ENCODE results near the gene SMARCD3. TPM values are rescaled to one million over a fixed set of nuclear protein-coding genes. Genes with fewer than 3 reads are reported as not detected.

The SMARCD3 gene
- total RNA-seq, 4 donors from 2014 or later, result 21.3 to 80.7 (median 43.3) TPM

- H3K4me1 ChIP-seq, result peaks cover 0 to 14% of the 10 kb centered on the region in 2 donors
- no peak for TF ChIP-seq POLR2A (IDR thresholded peaks at IDR 0.05)
- no peak for TF ChIP-seq CTCF (IDR thresholded peaks at IDR 0.05)
- intact Hi-C loops (cut with DNase I; ENCODE audit: low total_unique reads), result loop anchor here (10.0 kb wide), 1 partner anchor 63 kb away; no protein-coding TSS in a partner anchor
- DNase-seq, result no peak
- H3K4me3 ChIP-seq, result no peak overlapping the region
- H3K9me3 ChIP-seq, result no peaks in the 10 kb centered on the region
- H3K27me3 ChIP-seq, result no peaks in the 10 kb centered on the region
- H3K36me3 ChIP-seq, result no peaks in the 10 kb centered on the region
- H3K27ac ChIP-seq, result no peak overlapping the region
These were observed 6.8 kb downstream of the SMARCD3 start for GRCh38 chr7:151241755-151242096.

- no peak for DNase-seq
- Histone ChIP-seq H3K4me1 (peaks cover 0 to 13% of the 10 kb centered on the region in 2 donors), H3K9me3 (no peaks in the 10 kb centered on the region), H3K27me3 (no peaks in the 10 kb centered on the region), H3K27ac (no peak overlapping the region), H3K36me3 (no peaks in the 10 kb centered on the region), H3K4me3 (no peak overlapping the region)
- TF ChIP-seq POLR2A (IDR thresholded peaks at IDR 0.05) (no peak), CTCF (IDR thresholded peaks at IDR 0.05) (no peak)
- intact Hi-C loops (cut with DNase I; ENCODE audit: low total_unique reads), result loop anchor here (10.0 kb wide), 1 partner anchor 64 kb away; no protein-coding TSS in a partner anchor
These were observed 7.3 kb downstream of the SMARCD3 start for GRCh38 chr7:151240942-151241754.

- no peaks in the 10 kb centered on the region for H3K27me3 ChIP-seq
- H3K4me3 ChIP-seq, result no peak overlapping the region
- intact Hi-C loops (cut with DNase I; ENCODE audit: low total_unique reads), result loop anchor here (10.0 kb wide), 1 partner anchor 64 kb away; no protein-coding TSS in a partner anchor
- no peak for DNase-seq
- TF ChIP-seq CTCF (IDR thresholded peaks at IDR 0.05) (no peak), POLR2A (IDR thresholded peaks at IDR 0.05) (no peak)
- peaks cover 0 to 9% of the 10 kb centered on the region in 2 donors for H3K4me1 ChIP-seq
- H3K36me3 ChIP-seq, result no peaks in the 10 kb centered on the region
- H3K9me3 ChIP-seq, result no peaks in the 10 kb centered on the region
- no peak overlapping the region for H3K27ac ChIP-seq
These were observed 8.0 kb downstream of the SMARCD3 start for GRCh38 chr7:151240536-151240935.

GRCh38 chr7:151239837-151240459 lies 8.5 kb downstream of the SMARCD3 start:
- Histone ChIP-seq H3K27ac (no peak overlapping the region), H3K36me3 (no peaks in the 10 kb centered on the region), H3K27me3 (no peaks in the 10 kb centered on the region), H3K9me3 (no peaks in the 10 kb centered on the region), H3K4me1 (peaks cover 0 to 3% of the 10 kb centered on the region in 2 donors), H3K4me3 (no peak overlapping the region)
- no peak for TF ChIP-seq CTCF (IDR thresholded peaks at IDR 0.05)
- TF ChIP-seq POLR2A (IDR thresholded peaks at IDR 0.05), result no peak
- intact Hi-C loops (cut with DNase I; ENCODE audit: low total_unique reads), result loop anchor here (10.0 kb wide), 1 partner anchor 65 kb away; no protein-coding TSS in a partner anchor
- DNase-seq, result no peak

Data from uterus (tissue), 4 donors.